GM19351 (cell line): ENCODE data around the gene AGBL4.
A peak's percentile ranks its signal among the peaks of the same experiment; 100 is the strongest.

Experiments
- ATAC-seq: cut with Tn5 transposase; IDR thresholded peaks from one replicate; pipeline ENCODE4 v1.9.1; 2021; ENCODE audit warnings: mild to moderate bottlenecking, moderate library complexity; ENCODE audit not compliant: unreplicated experiment

AGBL4 gene

GRCh38 chr1:48851638-48852037 lies 1172.1 kb downstream of the AGBL4 start:
- no peak for ATAC-seq

- no peak for ATAC-seq
Measured at GRCh38 chr1:48848035-48848434, 1175.7 kb downstream of the AGBL4 start.

GRCh38 chr1:48846441-48846840 lies 1177.3 kb downstream of the AGBL4 start:
- ATAC-seq: no peak

- ATAC-seq: no peak
Measured at GRCh38 chr1:48844187-48844586, 1179.6 kb downstream of the AGBL4 start.

GRCh38 chr1:48841966-48842365 lies 1181.8 kb downstream of the AGBL4 start:
- ATAC-seq: no peak

- no peak for ATAC-seq
Measured at GRCh38 chr1:48841461-48841860, 1182.3 kb downstream of the AGBL4 start.

GRCh38 chr1:48831120-48831978 lies 1192.4 kb downstream of the AGBL4 start:
- no peak for ATAC-seq

- no peak for ATAC-seq
Measured at GRCh38 chr1:48830715-48831114, 1193.0 kb downstream of the AGBL4 start.

GRCh38 chr1:48829446-48829845 lies 1194.3 kb downstream of the AGBL4 start:
- ATAC-seq: no peak

GRCh38 chr1:48823168-48823567 lies 1200.6 kb downstream of the AGBL4 start:
- ATAC-seq: no peak

GRCh38 chr1:48820491-48820890 lies 1203.3 kb downstream of the AGBL4 start:
- ATAC-seq: no peak

GRCh38 chr1:48817505-48818114 lies 1206.1 kb downstream of the AGBL4 start:
- peak; percentile 98 for ATAC-seq

GRCh38 chr1:48810740-48811139 lies 1213.0 kb downstream of the AGBL4 start:
- no peak for ATAC-seq

GRCh38 chr1:48808496-48808895 lies 1215.3 kb downstream of the AGBL4 start:
- ATAC-seq: no peak

- no peak for ATAC-seq
Measured at GRCh38 chr1:48807554-48808260, 1216.0 kb downstream of the AGBL4 start.

- ATAC-seq: no peak
Measured at GRCh38 chr1:48803474-48803873, 1220.3 kb downstream of the AGBL4 start.

GRCh38 chr1:48794816-48795215 lies 1228.9 kb downstream of the AGBL4 start:
- ATAC-seq: no peak

GRCh38 chr1:48793863-48794262 lies 1229.9 kb downstream of the AGBL4 start:
- ATAC-seq: peak; percentile 77

- no peak for ATAC-seq
Measured at GRCh38 chr1:48792961-48793360, 1230.8 kb downstream of the AGBL4 start.

- peak; percentile 57 for ATAC-seq
Measured at GRCh38 chr1:48790397-48790796, 1233.4 kb downstream of the AGBL4 start.

GRCh38 chr1:48789903-48790302 lies 1233.9 kb downstream of the AGBL4 start:
- ATAC-seq: peak; percentile 24

GRCh38 chr1:48785869-48786268 lies 1237.9 kb downstream of the AGBL4 start:
- ATAC-seq: peak; percentile 42
